ENCODE data around the gene RALGAPB.
"Not testable (repeated sequence)": the region's sequence is repeated elsewhere in the genome, so short reads cannot be mapped to it uniquely, and the experiment has no call there.

RALGAPB gene

GRCh38 chr20:38589967-38590675, 117.5 kb downstream of the RALGAPB start:
- H3K4me3 ChIP-seq (ENCODE audit: low read depth, low read length): no peak overlapping the region
- DNase-seq (ENCODE audit: low read depth): no peak
- no peak for TF ChIP-seq CTCF (conservative IDR thresholded peaks at IDR 0.05; ENCODE audit: low read depth, low read length)

GRCh38 chr20:38590676-38591473, 118.2 kb downstream of the RALGAPB start:
- DNase-seq (ENCODE audit: low read depth): peak; percentile 67
- peak; percentile 19 for TF ChIP-seq CTCF (conservative IDR thresholded peaks at IDR 0.05; ENCODE audit: low read depth, low read length)
- H3K4me3 ChIP-seq (ENCODE audit: low read depth, low read length): no peak overlapping the region

- DNase-seq (ENCODE audit: low read depth): no peak
- no peak for TF ChIP-seq CTCF (conservative IDR thresholded peaks at IDR 0.05; ENCODE audit: low read depth, low read length)
Measured at GRCh38 chr20:38591474-38592410, 119.1 kb downstream of the RALGAPB start.

GRCh38 chr20:38592411-38592790, 119.8 kb downstream of the RALGAPB start:
- H3K4me3 ChIP-seq (ENCODE audit: low read depth, low read length): not testable (repeated sequence)
- DNase-seq (ENCODE audit: low read depth): peak; percentile 56

More at GRCh38 chr20:38591474-38592410, 119.1 kb downstream of the RALGAPB start:
- H3K4me3 ChIP-seq (ENCODE audit: low read depth, low read length): no peak overlapping the region

GRCh38 chr20:38594281-38594680, 121.6 kb downstream of the RALGAPB start:
- H3K4me3 ChIP-seq (ENCODE audit: low read depth, low read length); DNase-seq (ENCODE audit: low read depth): not testable (repeated sequence)

GRCh38 chr20:38595886-38596285, 123.2 kb downstream of the RALGAPB start:
- not testable (repeated sequence) for DNase-seq (ENCODE audit: low read depth); H3K4me3 ChIP-seq (ENCODE audit: low read depth, low read length)

- H3K4me3 ChIP-seq (ENCODE audit: low read depth, low read length): no peak overlapping the region
- peak; percentile 29 for DNase-seq (ENCODE audit: low read depth)
- TF ChIP-seq CTCF (conservative IDR thresholded peaks at IDR 0.05; ENCODE audit: low read depth, low read length): no peak
Measured at GRCh38 chr20:38599410-38599882, 126.8 kb downstream of the RALGAPB start.

- no peak overlapping the region for H3K4me3 ChIP-seq (ENCODE audit: low read depth, low read length)
- no peak for TF ChIP-seq CTCF (conservative IDR thresholded peaks at IDR 0.05; ENCODE audit: low read depth, low read length)
- DNase-seq (ENCODE audit: low read depth): no peak
Measured at GRCh38 chr20:38600057-38600456, 127.4 kb downstream of the RALGAPB start.
